IMR-90 (cell line): ENCODE results near the gene SOST. TPM values are rescaled to one million over a fixed set of nuclear protein-coding genes. Genes with fewer than 3 reads are reported as not detected.

Source experiments
- ATAC-seq: fragments of 200-7000 bp; cut with Tn5 transposase; 2 replicates; pipeline ENCODE4 v1.9.1; 2020; ENCODE audit warnings: low read depth, mild to moderate bottlenecking, moderate library complexity
- BruUV-seq: library from RNA; stranded (reverse); fragments of 400-500 nt; replicated peaks from 2 replicates; lab custom pipeline; 2021; lab: Mats Ljungman, UMichigan
- CTCF ChIA-PET: fragments of 300-600 bp; formaldehyde crosslinking; extraction: SDS; loops from one replicate; lab custom pipeline; 2021; ENCODE audit warnings: antibody characterized with exemption; lab: Yijun Ruan, JAX
- POLR2A ChIA-PET: fragments of 300-600 bp; sonication (Branson Sonifier 250); formaldehyde crosslinking; loops from one replicate; lab custom pipeline; 2022; ENCODE audit warnings: antibody characterized with exemption; ENCODE audit not compliant: unreplicated experiment; lab: Charles Lee
- DNase-seq: peaks from one replicate; pipeline ENCODE4 v3.0.0; 2013
- H2AFZ ChIP-seq: replicated peaks from 2 replicates; pipeline ENCODE3; 2013; ENCODE audit warnings: low read length, mild to moderate bottlenecking; ENCODE audit not compliant: poor library complexity
- H2AK5ac ChIP-seq: 2 replicates; pipeline ENCODE4 v1.6.1; 2013; ENCODE audit warnings: low read depth, low read length, inconsistent platforms
- H2AK9ac ChIP-seq: replicated peaks from 2 replicates; pipeline ENCODE3; 2013; ENCODE audit warnings: mild to moderate bottlenecking, low read depth, low read length, moderate library complexity; ENCODE audit not compliant: poor library complexity
- H2BK120ac ChIP-seq: 2 replicates; pipeline ENCODE4 v1.6.1; 2013; ENCODE audit warnings: low read depth, low read length, inconsistent platforms
- H2BK15ac ChIP-seq: 3 replicates; pipeline ENCODE4 v1.6.1; 2013; ENCODE audit warnings: low read depth, low read length, inconsistent platforms
- H2BK20ac ChIP-seq: 2 replicates; pipeline ENCODE4 v1.6.1; 2013; ENCODE audit warnings: low read depth, mild to moderate bottlenecking, inconsistent platforms, low read length, moderate library complexity
- H2BK5ac ChIP-seq: 2 replicates; pipeline ENCODE4 v1.6.1; 2013; ENCODE audit warnings: mild to moderate bottlenecking, low read depth, low read length, inconsistent platforms; ENCODE audit not compliant: poor library complexity, severe bottlenecking
- H3K14ac ChIP-seq: replicated peaks from 2 replicates; pipeline ENCODE4 v1.6.1; 2013; ENCODE audit warnings: low read depth, low read length, inconsistent platforms
- H3K18ac ChIP-seq: 2 replicates; pipeline ENCODE4 v1.6.1; 2013; ENCODE audit warnings: low read depth, low read length, control low read depth
- H3K23ac ChIP-seq: 2 replicates; pipeline ENCODE4 v1.6.1; 2013; ENCODE audit warnings: low read depth, low read length, inconsistent platforms
- H3K27ac ChIP-seq: 2 replicates; pipeline ENCODE4 v1.5.1; 2013; ENCODE audit warnings: mild to moderate bottlenecking, control low read depth, low read length; ENCODE audit not compliant: insufficient read depth
- H3K27me3 ChIP-seq: 2 replicates; pipeline ENCODE4 v1.6.1; 2013; ENCODE audit warnings: low read length; ENCODE audit not compliant: control insufficient read depth, insufficient read depth
- H3K36me3 ChIP-seq: 2 replicates; pipeline ENCODE4 v1.6.1; 2013; ENCODE audit warnings: low read length, mixed read lengths; ENCODE audit not compliant: control insufficient read depth, insufficient read depth
- H3K4ac ChIP-seq: 2 replicates; pipeline ENCODE4 v1.6.1; 2013; ENCODE audit warnings: low read depth, low read length, inconsistent platforms
- H3K4me1 ChIP-seq: 2 replicates; pipeline ENCODE4 v1.6.1; 2013; ENCODE audit warnings: low read length, mixed read lengths; ENCODE audit not compliant: control insufficient read depth, insufficient read depth
- H3K4me2 ChIP-seq: 2 replicates; pipeline ENCODE4 v1.6.1; 2013; ENCODE audit warnings: low read depth, mild to moderate bottlenecking, control low read depth, low read length, moderate library complexity
- H3K4me3 ChIP-seq: 2 replicates; pipeline ENCODE4 v1.5.1; 2013; ENCODE audit warnings: low read depth, mild to moderate bottlenecking, control low read depth, low read length, moderate library complexity; ENCODE audit not compliant: insufficient read depth
- H3K56ac ChIP-seq: 2 replicates; pipeline ENCODE4 v1.6.1; 2013; ENCODE audit warnings: low read length, inconsistent platforms; ENCODE audit not compliant: insufficient read depth; ENCODE audit errors: extremely low read depth
- H3K79me1 ChIP-seq, 2 experiments: 2 replicates each; pipeline ENCODE4 v1.6.1; 2013; ENCODE audit warnings: low read length in 2 of 2, inconsistent platforms in 1 of 2, low read depth in 1 of 2
- H3K9ac ChIP-seq: 2 replicates; pipeline ENCODE4 v1.6.1; 2013; ENCODE audit warnings: low read depth, low read length, control low read depth
- H3K9me1 ChIP-seq: 2 replicates; pipeline ENCODE4 v1.6.1; 2013; ENCODE audit warnings: low read length, inconsistent platforms; ENCODE audit not compliant: insufficient read depth
- H3K9me3 ChIP-seq: 2 replicates; pipeline ENCODE4 v1.6.1; 2013; ENCODE audit warnings: low read length; ENCODE audit not compliant: control insufficient read depth, insufficient read depth
- H4K20me1 ChIP-seq: 2 replicates; pipeline ENCODE4 v1.6.1; 2013; ENCODE audit warnings: low read length, inconsistent platforms; ENCODE audit not compliant: insufficient read depth
- H4K5ac ChIP-seq: 2 replicates; pipeline ENCODE4 v1.6.1; 2013; ENCODE audit warnings: mild to moderate bottlenecking, low read depth, low read length, control low read depth
- H4K8ac ChIP-seq, 2 experiments: 2 replicates each; pipeline ENCODE4 v1.6.1; 2013; ENCODE audit warnings: low read depth in 2 of 2, low read length in 2 of 2, control low read depth in 1 of 2, inconsistent platforms in 1 of 2
- H4K91ac ChIP-seq: 2 replicates; pipeline ENCODE4 v1.6.1; 2013; ENCODE audit warnings: low read depth, low read length, inconsistent platforms; ENCODE audit not compliant: insufficient read depth
- BHLHE40 ChIP-seq: fragments of 150-350 bp; IDR thresholded peaks from 2 replicates; pipeline ENCODE4 v1.6.1; 2016; ENCODE audit warnings: mild to moderate bottlenecking, low read depth, low read length
- CEBPB ChIP-seq: IDR thresholded peaks from 2 replicates; pipeline ENCODE4 v1.6.1; 2012; ENCODE audit warnings: low read depth, low read length, improper control_type of control experiment
- CHD1 ChIP-seq: IDR thresholded peaks from 2 replicates; pipeline ENCODE4 v1.6.1; 2012; ENCODE audit warnings: low read depth, low read length, improper control_type of control experiment
- CTCF ChIP-seq: conservative IDR thresholded peaks from 2 replicates; pipeline ENCODE4 v1.5.1; 2012; ENCODE audit warnings: mild to moderate bottlenecking, low read depth, low read length, improper control_type of control experiment
- ELK1 ChIP-seq: fragments of 150-350 bp; IDR thresholded peaks from 2 replicates; pipeline ENCODE4 v1.6.1; 2016; ENCODE audit warnings: low read depth, mild to moderate bottlenecking, low read length, moderate library complexity, borderline replicate concordance
- FOS ChIP-seq: fragments of 150-350 bp; IDR thresholded peaks from 2 replicates; pipeline ENCODE4 v1.6.1; 2016; ENCODE audit warnings: low read depth, low read length
- MAFK ChIP-seq: IDR thresholded peaks from 2 replicates; pipeline ENCODE4 v1.6.1; 2012; ENCODE audit warnings: low read depth, low read length, improper control_type of control experiment
- MAZ ChIP-seq: IDR thresholded peaks from 2 replicates; pipeline ENCODE4 v1.6.1; 2012; ENCODE audit warnings: low read depth, mild to moderate bottlenecking, low read length, improper control_type of control experiment, moderate library complexity, borderline replicate concordance
- MXI1 ChIP-seq: IDR thresholded peaks from 2 replicates; pipeline ENCODE4 v1.6.1; 2012; ENCODE audit warnings: low read depth, mild to moderate bottlenecking, low read length, moderate library complexity, borderline replicate concordance
- NFE2L2 ChIP-seq: fragments of 150-350 bp; IDR thresholded peaks from 2 replicates; pipeline ENCODE4 v1.6.1; 2016; ENCODE audit warnings: low read depth, mild to moderate bottlenecking, low read length
- POLR2A ChIP-seq: IDR thresholded peaks from 2 replicates; pipeline ENCODE4 v1.6.1; 2012; ENCODE audit warnings: mild to moderate bottlenecking, low read depth, low read length
- RAD21 ChIP-seq: IDR thresholded peaks from 2 replicates; pipeline ENCODE4 v1.6.1; 2012; ENCODE audit warnings: low read length, improper control_type of control experiment
- RFX5 ChIP-seq: IDR thresholded peaks from 2 replicates; pipeline ENCODE4 v1.8.0; 2012; ENCODE audit warnings: low read depth, mild to moderate bottlenecking, low read length, moderate library complexity
- SMC3 ChIP-seq: fragments of 150-350 bp; IDR thresholded peaks from 2 replicates; pipeline ENCODE4 v1.6.1; 2016; ENCODE audit warnings: low read depth, mild to moderate bottlenecking, antibody characterized with exemption, low read length, moderate library complexity
- WGBS, 2 experiments: methylation state at CpG; one replicate each; pipeline versions ENCODE4 v1.1.5 to v1.1.7; 2013; ENCODE audit warnings: missing lambda C conversion rate in 2 of 2; ENCODE audit not compliant: insufficient read length in 1 of 2; ENCODE audit errors: extremely low coverage in 2 of 2; 5-methylcytosine and 5-hydroxymethylcytosine counted together
- dilution Hi-C: fragments of 300-500 bp; cut with HindIII; formaldehyde crosslinking; loops from one replicate; pipeline ENCODE4 v1.14.3; 2018; ENCODE audit warnings: low sequenced_read_pairs; ENCODE audit not compliant: unreplicated experiment
- in situ Hi-C: fragments of 300-500 bp; cut with MboI; formaldehyde crosslinking; loops from 3 replicates; pipeline ENCODE4 v1.14.3; 2019; ENCODE audit warnings: low sequenced_read_pairs, inconsistent platforms, mixed read lengths
- intact Hi-C: fragments of 100-400 bp; cut with micrococcal nuclease; formaldehyde crosslinking; loops from 2 replicates; pipeline ENCODE4 v1.10.0; 2022
- polyA plus RNA-seq, 3 experiments: library from polyadenylated mRNA; depleted of rRNA; stranded (reverse); fragments of >200 nt; gene quantifications; 2 replicates each; pipeline ENCODE4 v1.2.3, GENCODE V29; 2012; ENCODE audit warnings: low replicate concordance in 1 of 3
- total RNA-seq: library from RNA; depleted of rRNA; stranded (reverse); fragments of >200 nt; gene quantifications from 2 replicates; pipeline ENCODE4 v1.2.3, GENCODE V29; 2012

Gene SOST
- total and polyA plus RNA-seq, 2 of the 4 experiments (the other 2 are of a cell fraction) = not detected

- 0 out of 3 replicates have a peak overlapping the region, but pooled peaks have one; percentile 32 for H2BK15ac ChIP-seq
- peak overlapping the region; percentile 36; the same call in 1 of the 2 replicates for H4K91ac ChIP-seq
- H4K8ac ChIP-seq = peak overlapping the region in 1 of 2 experiments; percentile 7; a peak in 1 of 4 replicates
- H2BK120ac ChIP-seq = peak overlapping the region; percentile 58
- no peak overlapping the region for H2AK9ac ChIP-seq
- peak overlapping the region; percentile 11; the same call in 1 of the 2 replicates for H3K4ac ChIP-seq
- peaks cover 13% of the 10 kb centered on the region; the same call in 1 of the 2 replicates for H3K9me1 ChIP-seq
- peak overlapping the region; percentile 55; the same call in 1 of the 2 replicates for H2BK20ac ChIP-seq
- no peak overlapping the region; the same call in 1 of the 2 replicates for H3K18ac ChIP-seq
- peak overlapping the region; percentile 47; the same call in 1 of the 2 replicates for H2AK5ac ChIP-seq
- no peak overlapping the region for H2BK5ac ChIP-seq
- 3% methylated on average over 3 of the region's 6 CpGs; no CpG with 5 or more reads in 1 of the 2 experiments for WGBS, 2 experiments
- CTCF ChIA-PET = interaction anchor here (0.5 to 1.0 kb wide), 2 partner anchors 10 to 22 kb away, joined by 3 read pairs; no protein-coding TSS in a partner anchor
- POLR2A ChIA-PET = no interaction called here
- H3K27ac ChIP-seq = no peak overlapping the region
- H3K14ac ChIP-seq = no peak overlapping the region
- dilution Hi-C loops (no loop called here), in situ Hi-C loops (no loop called here), intact Hi-C loops (no loop called here)
- H2AFZ ChIP-seq = no peak overlapping the region
- H3K4me2 ChIP-seq = no peak overlapping the region
- no TSS peak for BruUV-seq
- no peaks in the 10 kb centered on the region for H4K20me1 ChIP-seq
- peak; percentile 36 for ATAC-seq
- no peaks in the 10 kb centered on the region for H3K36me3 ChIP-seq
- TF ChIP-seq CEBPB = peak; percentile 55
- no peak for TF ChIP-seq FOS
- TF ChIP-seq RFX5 = no peak
- no peak for TF ChIP-seq ELK1
- peak; percentile 56; the same call in 1 of the 2 replicates for TF ChIP-seq BHLHE40
- TF ChIP-seq CHD1 = no peak
- no peak for TF ChIP-seq MXI1
- TF ChIP-seq SMC3 = no peak
- no peak for TF ChIP-seq CTCF
- no peak for TF ChIP-seq POLR2A
- TF ChIP-seq NFE2L2 = no peak
- TF ChIP-seq MAZ = no peak
- TF ChIP-seq RAD21 = no peak
- TF ChIP-seq MAFK = no peak
- H3K9me3 ChIP-seq = no peaks in the 10 kb centered on the region
- H3K9ac ChIP-seq = no peak overlapping the region
- DNase-seq = peak; percentile 70
- no peak overlapping the region for H3K4me3 ChIP-seq
- H3K4me1 ChIP-seq = peaks cover 12% of the 10 kb centered on the region
- H3K23ac ChIP-seq = no peak overlapping the region
- no peak overlapping the region for H3K56ac ChIP-seq
- no peaks in the 10 kb centered on the region for H3K27me3 ChIP-seq
- no peak overlapping the region for H4K5ac ChIP-seq
- no peaks in the 10 kb centered on the region for H3K79me1 ChIP-seq
Observed at GRCh38 chr17:43723697-43724359, 34.8 kb downstream of the SOST start.
